Gastrocnemius medialis (tissue), 4 donors: Measurements from ENCODE around the gene KIF12.

Experiments used
- CTCF ChIP-seq, 5 experiments: fragments of 450-650 bp in 3 of 5; fragments of 200-600 bp in 2 of 5; sonication (generic) in 2 of 5; IDR thresholded peaks in 4 of 5; conservative IDR thresholded peaks in 1 of 5; 1 replicate in 4 of 5; 2 replicates in 1 of 5; pipeline ENCODE4 v1.5.1; 2016 to 2019; ENCODE audit warnings: antibody characterized with exemption in 5 of 5, mild to moderate bottlenecking in 3 of 5, moderate library complexity in 3 of 5
- POLR2A ChIP-seq, 2 donors: fragments of 450-650 bp; IDR thresholded peaks; one replicate each; pipeline ENCODE4 v1.6.1; 2017; ENCODE audit warnings: antibody characterized with exemption in 2 of 2, mild to moderate bottlenecking in 2 of 2, moderate library complexity in 2 of 2

- no peak for TF ChIP-seq CTCF (IDR thresholded peaks at IDR 0.05 in 4 of 5, conservative IDR thresholded peaks at IDR 0.05 in 1 of 5)
- no peak for TF ChIP-seq POLR2A (IDR thresholded peaks at IDR 0.05)
These were observed 47.8 kb downstream of the KIF12 start for GRCh38 chr9:114051281-114051680.
